B cell (primary cell): ENCODE measurements around the gene SLC1A2. TPM values are rescaled to one million over a fixed set of nuclear protein-coding genes. Genes with fewer than 3 reads are reported as not detected.

Experiments used
- ATAC-seq: fragments of 200-7000 bp; cut with Tn5 transposase; one replicate; pipeline ENCODE4 v1.10.0; 2021; ENCODE audit warnings: low read depth, mild to moderate bottlenecking, moderate number of reproducible peaks, moderate library complexity
- CTCF ChIA-PET: fragments of 350-600 bp; sonication (Branson Sonifier 250); formaldehyde crosslinking; loops from one replicate; lab custom pipeline; 2021; ENCODE audit warnings: antibody characterized with exemption, inconsistent platforms; lab: Charles Lee
- POLR2A ChIA-PET: fragments of 350-600 bp; sonication (Branson Sonifier 250); formaldehyde crosslinking; loops from one replicate; lab custom pipeline; 2021; ENCODE audit warnings: antibody characterized with exemption; lab: Charles Lee
- DNase-seq: peaks from one replicate; pipeline ENCODE4 v3.0.0; 2013
- H2AFZ ChIP-seq: 2 replicates; pipeline ENCODE4 v1.6.1; 2012; ENCODE audit warnings: mild to moderate bottlenecking, low read depth, low read length; ENCODE audit not compliant: insufficient read depth, poor library complexity, severe bottlenecking
- H3K27ac ChIP-seq, 2 donors: 1 replicate in 1 of 2; 2 replicates in 1 of 2; pipeline ENCODE4 v1.5.1; 2012 to 2013; ENCODE audit warnings: low read length in 2 of 2, mild to moderate bottlenecking in 2 of 2, moderate library complexity in 1 of 2
- H3K27me3 ChIP-seq, 4 experiments: fragments of 200-600 bp in 1 of 4; sonication (generic) in 1 of 4; replicated peaks in 1 of 4; 1 replicate in 2 of 4; 2 replicates in 2 of 4; pipeline versions ENCODE4 v1.6.1 to v1.7.0; 2013 to 2016; ENCODE audit warnings: low read length in 3 of 4, mild to moderate bottlenecking in 2 of 4, mixed read lengths in 1 of 4, moderate library complexity in 1 of 4; ENCODE audit not compliant: insufficient read depth in 4 of 4, control insufficient read depth in 3 of 4; ENCODE audit errors: control extremely low read depth in 1 of 4
- H3K36me3 ChIP-seq, 2 experiments: replicated peaks in 1 of 2; 1 replicate in 1 of 2; 2 replicates in 1 of 2; pipeline versions ENCODE4 v1.6.1 to v1.7.1; 2013; ENCODE audit warnings: low read length in 1 of 2; ENCODE audit not compliant: insufficient read depth in 2 of 2, control insufficient read depth in 1 of 2; ENCODE audit errors: control extremely low read depth in 1 of 2, extremely low read depth in 1 of 2
- H3K4me1 ChIP-seq, 2 donors: fragments of 200-600 bp in 1 of 2; sonication (generic) in 1 of 2; 1 replicate in 1 of 2; 2 replicates in 1 of 2; pipeline versions ENCODE4 v1.5.1 to v1.6.1; 2013 to 2017; ENCODE audit warnings: low read length in 2 of 2; ENCODE audit not compliant: control insufficient read depth in 2 of 2, insufficient read depth in 2 of 2
- H3K4me2 ChIP-seq: replicated peaks from 2 replicates; pipeline ENCODE3; 2012; ENCODE audit warnings: mild to moderate bottlenecking, low read depth, low read length; ENCODE audit not compliant: poor library complexity, severe bottlenecking
- H3K4me3 ChIP-seq, 5 experiments: fragments of 200-600 bp in 1 of 5; sonication (generic) in 1 of 5; 1 replicate in 3 of 5; 2 replicates in 2 of 5; pipeline versions ENCODE4 v1.5.1 to v1.7.0; 2011 to 2016; ENCODE audit warnings: low read length in 4 of 5, mild to moderate bottlenecking in 4 of 5, low read depth in 2 of 5, control low read depth in 1 of 5, moderate library complexity in 1 of 5; ENCODE audit not compliant: insufficient read depth in 1 of 5; ENCODE audit errors: control extremely low read depth in 1 of 5, extremely low read depth in 1 of 5
- H3K79me2 ChIP-seq: fragments of 200-600 bp; sonication (generic); one replicate; pipeline ENCODE4 v1.6.0; 2016; ENCODE audit warnings: low read length; ENCODE audit not compliant: control insufficient read depth, insufficient read depth
- H3K9ac ChIP-seq: fragments of 200-600 bp; sonication (generic); 2 replicates; pipeline ENCODE4 v1.6.1; 2017; ENCODE audit warnings: mild to moderate bottlenecking, low read length, moderate library complexity
- H3K9me3 ChIP-seq, 3 donors: one replicate each; pipeline versions ENCODE4 v1.6.1 to v1.7.1; 2013; ENCODE audit warnings: low read length in 2 of 3; ENCODE audit not compliant: control insufficient read depth in 2 of 3, insufficient read depth in 1 of 3; ENCODE audit errors: control extremely low read depth in 1 of 3
- H4K20me1 ChIP-seq: 2 replicates; pipeline ENCODE4 v1.6.0; 2012; ENCODE audit warnings: mild to moderate bottlenecking, low read length; ENCODE audit not compliant: insufficient read depth, control insufficient read depth, poor library complexity, severe bottlenecking
- H3K27ac Mint-ChIP-seq: one replicate; pipeline ENCODE4 v1.8.0; 2021; ENCODE audit warnings: mixed read lengths
- H3K27me3 Mint-ChIP-seq: one replicate; pipeline ENCODE4 v1.8.0; 2021; ENCODE audit warnings: mixed read lengths
- H3K4me1 Mint-ChIP-seq: one replicate; pipeline ENCODE4 v1.8.0; 2021; ENCODE audit warnings: mixed read lengths
- H3K4me3 Mint-ChIP-seq: one replicate; pipeline ENCODE4 v1.8.0; 2021; ENCODE audit warnings: mixed read lengths
- H3K9me3 Mint-ChIP-seq: one replicate; pipeline ENCODE4 v1.8.0; 2022; ENCODE audit warnings: mixed read lengths; ENCODE audit not compliant: insufficient read depth
- CTCF ChIP-seq: fragments of 200-600 bp; IDR thresholded peaks from one replicate; pipeline ENCODE4 v1.8.0; 2022; ENCODE audit warnings: antibody characterized with exemption, mild to moderate bottlenecking
- EZH2 ChIP-seq: IDR thresholded peaks from 2 replicates; pipeline ENCODE4 v1.6.1; 2012; ENCODE audit warnings: borderline replicate concordance, low read depth, mild to moderate bottlenecking, moderate library complexity, low read length; ENCODE audit not compliant: insufficient read depth, poor library complexity, severe bottlenecking
- WGBS: methylation state at CpG from one replicate; pipeline ENCODE4 v1.1.5; 2013; ENCODE audit warnings: missing lambda C conversion rate; ENCODE audit not compliant: insufficient coverage; 5-methylcytosine and 5-hydroxymethylcytosine counted together
- intact Hi-C: fragments of 100-400 bp; cut with micrococcal nuclease; formaldehyde crosslinking; loops from one replicate; pipeline ENCODE4 v1.10.0; 2022
- polyA plus RNA-seq: library from polyadenylated mRNA; depleted of rRNA; stranded (reverse); fragments of >200 nt; gene quantifications from 2 replicates; pipeline ENCODE4 v1.2.3, GENCODE V29; 2012
- total RNA-seq, 2 donors: library from RNA; stranded (reverse); fragments of 120-200 nt in 1 of 2; gene quantifications; 1 replicate in 1 of 2; 2 replicates in 1 of 2; pipeline versions ENCODE4 v1.2.3 to v1.2.4, GENCODE V29; 2013 to 2022

SLC1A2 gene
- total and polyA plus RNA-seq, 2 donors (not counting 1 experiment from before 2014, with no cell fraction given), result not detected

- no peak overlapping the region for H3K27ac Mint-ChIP-seq
- WGBS, result 100% methylated on average over 1 of the region's 1 CpG
- ChIA-PET POLR2A (no interaction called here), CTCF (interaction anchor here (1.3 kb wide), 1 partner anchor 224 kb away, joined by 3 read pairs; no protein-coding TSS in a partner anchor)
- H3K79me2 ChIP-seq, result no peaks in the 10 kb centered on the region
- H3K36me3 ChIP-seq, result peaks cover 17 to 72% of the 10 kb centered on the region in 2 experiments
- no peak overlapping the region for H3K4me2 ChIP-seq
- ATAC-seq (no peak), DNase-seq (no peak)
- intact Hi-C loops, result loop anchor here (5.0 kb wide), 1 partner anchor 33 kb away; no protein-coding TSS in a partner anchor
- H3K9me3 Mint-ChIP-seq, result no peaks in the 10 kb centered on the region
- H3K9me3 ChIP-seq, result peaks cover 0 to 5% (median 3%) of the 10 kb centered on the region in 3 donors
- no peak overlapping the region for H3K4me3 ChIP-seq
- no peaks in the 10 kb centered on the region for H4K20me1 ChIP-seq
- H2AFZ ChIP-seq, result no peak overlapping the region
- peaks cover 24% of the 10 kb centered on the region for H3K4me1 Mint-ChIP-seq
- no peaks in the 10 kb centered on the region for H3K27me3 ChIP-seq
- H3K4me3 Mint-ChIP-seq, result no peak overlapping the region
- H3K27ac ChIP-seq, result no peak overlapping the region
- no peak for TF ChIP-seq CTCF
- no peak for TF ChIP-seq EZH2
- H3K27me3 Mint-ChIP-seq, result no peaks in the 10 kb centered on the region
- H3K9ac ChIP-seq, result no peak overlapping the region
- peaks cover 6 to 9% of the 10 kb centered on the region in 2 donors for H3K4me1 ChIP-seq
Measured at GRCh38 chr11:35230388-35230787, 189.0 kb downstream of the SLC1A2 start.

- DNase-seq (no peak), ATAC-seq (no peak)
- H3K36me3 ChIP-seq, result peaks cover 17 to 93% of the 10 kb centered on the region in 2 experiments
- ChIA-PET CTCF (interaction anchor here (1.1 kb wide), 1 partner anchor 301 kb away, joined by 3 read pairs; no protein-coding TSS in a partner anchor), POLR2A (no interaction called here)
- no CpG with 5 or more reads among the region's 3 CpGs for WGBS
- H3K79me2 ChIP-seq, result no peaks in the 10 kb centered on the region
- no peak overlapping the region for H2AFZ ChIP-seq
- no peak overlapping the region for H3K9ac ChIP-seq
- H3K4me1 ChIP-seq, result peaks cover 6 to 9% of the 10 kb centered on the region in 2 donors
- no peak overlapping the region for H3K4me3 ChIP-seq
- no peaks in the 10 kb centered on the region for H3K27me3 Mint-ChIP-seq
- TF ChIP-seq EZH2, result no peak
- TF ChIP-seq CTCF, result no peak
- no peaks in the 10 kb centered on the region for H4K20me1 ChIP-seq
- peaks cover 0 to 4% (median 3%) of the 10 kb centered on the region in 3 donors for H3K9me3 ChIP-seq
- no peak overlapping the region for H3K27ac ChIP-seq
- H3K4me3 Mint-ChIP-seq, result no peak overlapping the region
- H3K4me1 Mint-ChIP-seq, result peaks cover 17% of the 10 kb centered on the region
- no peak overlapping the region for H3K27ac Mint-ChIP-seq
- intact Hi-C loops, result no loop called here
- no peaks in the 10 kb centered on the region for H3K9me3 Mint-ChIP-seq
- no peak overlapping the region for H3K4me2 ChIP-seq
- no peaks in the 10 kb centered on the region for H3K27me3 ChIP-seq
Measured at GRCh38 chr11:35228328-35228725, 191.0 kb downstream of the SLC1A2 start.
